GM12878 (cell line): ENCODE data around the gene USH2A.

Experiments used
- CHD2 ChIP-seq: IDR thresholded peaks from 2 replicates; pipeline ENCODE4 v1.6.1; 2011; ENCODE audit warnings: low read depth, low read length, improper control_type of control experiment, borderline replicate concordance
- EP300 ChIP-seq, 2 experiments: fragments of 150-350 bp in 1 of 2; IDR thresholded peaks; 2 replicates each; pipeline ENCODE4 v1.6.1; 2011 to 2012; ENCODE audit warnings: low read depth in 2 of 2, low read length in 2 of 2, borderline replicate concordance in 1 of 2, improper control_type of control experiment in 1 of 2, inconsistent platforms in 1 of 2; ENCODE audit not compliant: control insufficient read depth in 1 of 2
- EZH2 ChIP-seq: IDR thresholded peaks from 2 replicates; pipeline ENCODE4 v1.6.1; 2012; ENCODE audit warnings: low read depth, mild to moderate bottlenecking, control low read depth, inconsistent platforms, low read length, borderline replicate concordance; ENCODE audit not compliant: control insufficient read depth
- GABPA ChIP-seq: IDR thresholded peaks from 2 replicates; pipeline ENCODE4 v1.6.1; 2014; ENCODE audit warnings: antibody characterized with exemption, low read depth, mild to moderate bottlenecking, inconsistent platforms
- MXI1 ChIP-seq: fragments of 150-350 bp; IDR thresholded peaks from 2 replicates; pipeline ENCODE4 v1.6.1; 2011; ENCODE audit warnings: low read depth, mild to moderate bottlenecking, inconsistent platforms, low read length, improper control_type of control experiment
- POLR2A ChIP-seq: IDR thresholded peaks from 2 replicates; pipeline ENCODE4 v1.6.1; 2011; ENCODE audit warnings: low read depth, mild to moderate bottlenecking, low read length
- POLR2AphosphoS5 ChIP-seq: IDR thresholded peaks from 2 replicates; pipeline ENCODE4 v1.6.1; 2011; ENCODE audit warnings: mild to moderate bottlenecking, low read length, inconsistent platforms
- SP1 ChIP-seq: IDR thresholded peaks from one replicate; pipeline ENCODE4 v1.6.1; 2011; ENCODE audit warnings: low read depth, low read length
- SREBF2 ChIP-seq: IDR thresholded peaks from 2 replicates; pipeline ENCODE4 v1.6.1; 2012; ENCODE audit warnings: mild to moderate bottlenecking, low read length
- TAF1 ChIP-seq: IDR thresholded peaks from 2 replicates; pipeline ENCODE4 v1.6.1; 2011; ENCODE audit warnings: mild to moderate bottlenecking, low read depth, low read length, borderline replicate concordance
- TF ChIP-seq, protein P1 (sequence below), 3 experiments: IDR thresholded peaks in 2 of 3; conservative IDR thresholded peaks in 1 of 3; 2 replicates each; pipeline ENCODE4 v1.5.1; 2011; ENCODE audit warnings: low read depth in 3 of 3, low read length in 3 of 3, mild to moderate bottlenecking in 3 of 3, control low read depth in 2 of 3, moderate library complexity in 2 of 3, inconsistent platforms in 1 of 3, mixed read lengths in 1 of 3; ENCODE audit not compliant: control insufficient read depth in 2 of 3, insufficient read depth in 1 of 3; ENCODE audit errors: extremely low read depth in 1 of 3

DNA sequence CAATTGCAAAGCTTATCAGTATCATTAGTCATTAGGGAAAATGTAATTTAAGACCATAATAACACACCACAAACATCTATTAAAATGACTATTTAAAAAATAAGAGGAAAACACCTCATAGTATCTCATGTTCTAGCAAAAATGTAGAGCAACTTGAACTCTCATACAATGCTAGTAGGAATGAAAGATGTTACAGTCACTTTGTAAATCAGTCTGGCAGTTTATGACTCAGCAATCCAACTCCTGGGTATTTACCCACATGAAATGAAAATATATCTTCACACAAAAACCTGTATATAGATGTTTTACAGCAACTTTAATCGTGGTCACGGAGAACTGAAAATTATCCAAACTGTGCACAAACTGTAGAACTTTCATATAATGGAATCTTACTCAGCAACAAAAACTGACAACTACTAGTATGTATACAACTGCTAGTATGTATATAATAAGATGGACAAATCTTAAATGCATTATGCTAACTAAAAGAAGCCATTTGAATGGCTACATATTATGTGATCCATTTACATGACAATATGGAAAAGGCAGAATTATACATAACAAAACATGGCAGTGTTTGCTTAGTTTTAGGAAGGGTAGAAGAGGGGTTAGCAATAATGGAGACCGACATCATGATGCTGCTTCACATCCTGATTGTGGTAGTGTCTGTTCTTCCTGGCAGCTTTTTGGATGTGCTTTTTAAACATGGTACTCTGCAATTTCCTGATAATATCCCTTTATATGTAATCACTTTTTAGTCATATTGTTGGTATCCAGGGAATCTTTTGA is 589.1 kb downstream of the USH2A start:
- TF ChIP-seq POLR2A (no peak), MXI1 (no peak), SREBF2 (no peak), EZH2 (no peak), GABPA (no peak), EP300 (IDR thresholded peaks at IDR 0.05; ENCODE audit: borderline replicate concordance in 1 of 2, control insufficient read depth in 1 of 2, low read depth in 2 of 2, low read length in 2 of 2) (no peak), CHD2 (no peak), POLR2AphosphoS5 (no peak), TAF1 (no peak), SP1 (no peak)
- TF ChIP-seq, protein P1, sequence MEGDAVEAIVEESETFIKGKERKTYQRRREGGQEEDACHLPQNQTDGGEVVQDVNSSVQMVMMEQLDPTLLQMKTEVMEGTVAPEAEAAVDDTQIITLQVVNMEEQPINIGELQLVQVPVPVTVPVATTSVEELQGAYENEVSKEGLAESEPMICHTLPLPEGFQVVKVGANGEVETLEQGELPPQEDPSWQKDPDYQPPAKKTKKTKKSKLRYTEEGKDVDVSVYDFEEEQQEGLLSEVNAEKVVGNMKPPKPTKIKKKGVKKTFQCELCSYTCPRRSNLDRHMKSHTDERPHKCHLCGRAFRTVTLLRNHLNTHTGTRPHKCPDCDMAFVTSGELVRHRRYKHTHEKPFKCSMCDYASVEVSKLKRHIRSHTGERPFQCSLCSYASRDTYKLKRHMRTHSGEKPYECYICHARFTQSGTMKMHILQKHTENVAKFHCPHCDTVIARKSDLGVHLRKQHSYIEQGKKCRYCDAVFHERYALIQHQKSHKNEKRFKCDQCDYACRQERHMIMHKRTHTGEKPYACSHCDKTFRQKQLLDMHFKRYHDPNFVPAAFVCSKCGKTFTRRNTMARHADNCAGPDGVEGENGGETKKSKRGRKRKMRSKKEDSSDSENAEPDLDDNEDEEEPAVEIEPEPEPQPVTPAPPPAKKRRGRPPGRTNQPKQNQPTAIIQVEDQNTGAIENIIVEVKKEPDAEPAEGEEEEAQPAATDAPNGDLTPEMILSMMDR (IDR thresholded peaks at IDR 0.05 in 2 of 3, conservative IDR thresholded peaks at IDR 0.05 in 1 of 3; ENCODE audit: control insufficient read depth in 2 of 3, extremely low read depth in 1 of 3, insufficient read depth in 1 of 3, low read depth in 3 of 3, low read length in 3 of 3), result no peak
